ENCODE results near the gene CHRM4. TPM values are rescaled to one million over a fixed set of nuclear protein-coding genes. Genes with fewer than 3 reads are reported as not detected.

The CHRM4 gene
- total RNA-seq, 1 donor = 0.36 TPM

- Histone ChIP-seq H2AFZ (ENCODE audit: low read length) (no peak overlapping the region), H4K20me1 (ENCODE audit: insufficient read depth, low read length) (peaks cover 3% of the 10 kb centered on the region), H3K27me3 (ENCODE audit: insufficient read depth, low read length) (no peaks in the 10 kb centered on the region), H3K4me1 (ENCODE audit: insufficient read depth, low read length) (no peaks in the 10 kb centered on the region), H3K79me2 (ENCODE audit: insufficient read depth, low read length) (no peaks in the 10 kb centered on the region), H3K36me3 (ENCODE audit: insufficient read depth, low read length) (peaks cover 17% of the 10 kb centered on the region), H3K4me2 (ENCODE audit: insufficient read depth, low read length) (no peak overlapping the region), H3K9me3 (ENCODE audit: low read depth, low read length) (no peaks in the 10 kb centered on the region), H3K4me3 (ENCODE audit: insufficient read depth, low read length) (no peak overlapping the region), H3K27ac (ENCODE audit: low read depth, low read length) (no peak overlapping the region)
- TF ChIP-seq CTCF (IDR thresholded peaks at IDR 0.05; ENCODE audit: extremely low read depth, low read depth, low read length) = no peak
- no peak for DNase-seq (ENCODE audit: insufficient read length, low spot score, missing footprints)
These were observed 27.2 kb upstream of the CHRM4 start for GRCh38 chr11:46418751-46419150.

GRCh38 chr11:46417711-46418110 lies 26.1 kb upstream of the CHRM4 start:
- no peak for TF ChIP-seq CTCF (IDR thresholded peaks at IDR 0.05; ENCODE audit: extremely low read depth, low read depth, low read length)
- H4K20me1 ChIP-seq (ENCODE audit: insufficient read depth, low read length) = peaks cover 6% of the 10 kb centered on the region
- no peaks in the 10 kb centered on the region for H3K4me1 ChIP-seq (ENCODE audit: insufficient read depth, low read length)
- no peaks in the 10 kb centered on the region for H3K9me3 ChIP-seq (ENCODE audit: low read depth, low read length)
- no peak overlapping the region for H3K4me2 ChIP-seq (ENCODE audit: insufficient read depth, low read length)
- H3K36me3 ChIP-seq (ENCODE audit: insufficient read depth, low read length) = peaks cover 23% of the 10 kb centered on the region
- H2AFZ ChIP-seq (ENCODE audit: low read length) = no peak overlapping the region
- no peaks in the 10 kb centered on the region for H3K79me2 ChIP-seq (ENCODE audit: insufficient read depth, low read length)
- no peak overlapping the region for H3K4me3 ChIP-seq (ENCODE audit: insufficient read depth, low read length)
- no peak overlapping the region for H3K27ac ChIP-seq (ENCODE audit: low read depth, low read length)
- H3K27me3 ChIP-seq (ENCODE audit: insufficient read depth, low read length) = no peaks in the 10 kb centered on the region
- no peak for DNase-seq (ENCODE audit: insufficient read length, low spot score, missing footprints)

- no peaks in the 10 kb centered on the region for H3K4me1 ChIP-seq (ENCODE audit: insufficient read depth, low read length)
- H3K27me3 ChIP-seq (ENCODE audit: insufficient read depth, low read length) = no peaks in the 10 kb centered on the region
- no peaks in the 10 kb centered on the region for H3K9me3 ChIP-seq (ENCODE audit: low read depth, low read length)
- DNase-seq (ENCODE audit: insufficient read length, low spot score, missing footprints) = no peak
- H3K4me3 ChIP-seq (ENCODE audit: insufficient read depth, low read length) = no peak overlapping the region
- no peaks in the 10 kb centered on the region for H3K79me2 ChIP-seq (ENCODE audit: insufficient read depth, low read length)
- no peak overlapping the region for H3K27ac ChIP-seq (ENCODE audit: low read depth, low read length)
- no peak overlapping the region for H3K4me2 ChIP-seq (ENCODE audit: insufficient read depth, low read length)
- peaks cover 4% of the 10 kb centered on the region for H4K20me1 ChIP-seq (ENCODE audit: insufficient read depth, low read length)
- no peak for TF ChIP-seq CTCF (IDR thresholded peaks at IDR 0.05; ENCODE audit: extremely low read depth, low read depth, low read length)
- peaks cover 17% of the 10 kb centered on the region for H3K36me3 ChIP-seq (ENCODE audit: insufficient read depth, low read length)
- H2AFZ ChIP-seq (ENCODE audit: low read length) = no peak overlapping the region
These were observed 23.3 kb upstream of the CHRM4 start for GRCh38 chr11:46414879-46415278.

- H4K20me1 ChIP-seq (ENCODE audit: insufficient read depth, low read length) = peaks cover 3% of the 10 kb centered on the region
- no peak for DNase-seq (ENCODE audit: insufficient read length, low spot score, missing footprints)
- H3K27me3 ChIP-seq (ENCODE audit: insufficient read depth, low read length) = no peaks in the 10 kb centered on the region
- peaks cover 17% of the 10 kb centered on the region for H3K36me3 ChIP-seq (ENCODE audit: insufficient read depth, low read length)
- H3K4me3 ChIP-seq (ENCODE audit: insufficient read depth, low read length) = no peak overlapping the region
- H3K4me1 ChIP-seq (ENCODE audit: insufficient read depth, low read length) = no peaks in the 10 kb centered on the region
- H3K79me2 ChIP-seq (ENCODE audit: insufficient read depth, low read length) = no peaks in the 10 kb centered on the region
- no peak overlapping the region for H3K4me2 ChIP-seq (ENCODE audit: insufficient read depth, low read length)
- no peak overlapping the region for H2AFZ ChIP-seq (ENCODE audit: low read length)
- no peak for TF ChIP-seq CTCF (IDR thresholded peaks at IDR 0.05; ENCODE audit: extremely low read depth, low read depth, low read length)
- no peak overlapping the region for H3K27ac ChIP-seq (ENCODE audit: low read depth, low read length)
- no peaks in the 10 kb centered on the region for H3K9me3 ChIP-seq (ENCODE audit: low read depth, low read length)
These were observed 22.9 kb upstream of the CHRM4 start for GRCh38 chr11:46414466-46414796.
